Peyer's patch (tissue), 4 donors: ENCODE results near the gene IQCE.

Experiments
- CTCF ChIP-seq, 6 experiments: fragments of 450-650 bp in 4 of 6; fragments of 200-600 bp in 2 of 6; sonication (generic) in 1 of 6; IDR thresholded peaks; one replicate each; pipeline ENCODE4 v1.5.1; 2017 to 2019; ENCODE audit warnings: antibody characterized with exemption in 6 of 6, mild to moderate bottlenecking in 3 of 6, moderate library complexity in 1 of 6
- POLR2A ChIP-seq, 2 donors: fragments of 450-650 bp; IDR thresholded peaks; one replicate each; pipeline ENCODE4 v1.5.1; 2017; ENCODE audit warnings: antibody characterized with exemption in 2 of 2, mild to moderate bottlenecking in 2 of 2, moderate library complexity in 2 of 2

GRCh38 chr7:2662273-2663120 lies 103.7 kb downstream of the IQCE start:
- TF ChIP-seq CTCF (IDR thresholded peaks at IDR 0.05): no peak
- TF ChIP-seq POLR2A (IDR thresholded peaks at IDR 0.05): no peak
